Sigmoid colon (tissue), 7 donors: ENCODE measurements around the gene ITGB5. TPM values are rescaled to one million over a fixed set of nuclear protein-coding genes. Genes with fewer than 3 reads are reported as not detected.

ENCODE experiments used
- DNase-seq: peaks from one replicate; pipeline ENCODE4 v3.0.0-alpha.2; 2019
- H3K27ac ChIP-seq, 4 donors: fragments of 200-600 bp; sonication (generic); one replicate each; pipeline ENCODE4 v1.5.1; 2016 to 2019; ENCODE audit warnings: mild to moderate bottlenecking in 1 of 4
- H3K27me3 ChIP-seq, 3 donors: fragments of 200-600 bp; sonication (generic); one replicate each; pipeline ENCODE4 v1.5.1; 2019; ENCODE audit warnings: mild to moderate bottlenecking in 1 of 3
- H3K36me3 ChIP-seq, 4 donors: fragments of 200-600 bp; sonication (generic); one replicate each; pipeline ENCODE4 v1.5.1; 2016 to 2019
- H3K4me1 ChIP-seq, 4 donors: fragments of 200-600 bp; sonication (generic); one replicate each; pipeline ENCODE4 v1.5.1; 2017 to 2019
- H3K4me3 ChIP-seq, 4 donors: fragments of 200-600 bp; sonication (generic); one replicate each; pipeline ENCODE4 v1.5.1; 2017 to 2019; ENCODE audit warnings: mild to moderate bottlenecking in 2 of 4, moderate library complexity in 1 of 4
- H3K9me3 ChIP-seq, 4 donors: fragments of 200-600 bp in 3 of 4; sonication (generic) in 3 of 4; one replicate each; pipeline versions ENCODE4 v1.5.1 to v1.6.1; 2013 to 2019
- CTCF ChIP-seq, 4 experiments: fragments of 450-650 bp in 3 of 4; fragments of 200-600 bp in 1 of 4; IDR thresholded peaks; one replicate each; pipeline ENCODE4 v1.5.1; 2016 to 2019; ENCODE audit warnings: antibody characterized with exemption in 4 of 4, mild to moderate bottlenecking in 3 of 4, moderate library complexity in 2 of 4
- EP300 ChIP-seq, 4 donors: sonication (generic); formaldehyde crosslinking; IDR thresholded peaks; one replicate each; pipeline ENCODE4 v1.6.1; 2017; ENCODE audit warnings: antibody characterized with exemption in 4 of 4
- POLR2A ChIP-seq, 2 donors: fragments of 450-650 bp; IDR thresholded peaks; one replicate each; pipeline ENCODE4 v1.6.1; 2016; ENCODE audit warnings: antibody characterized with exemption in 2 of 2, mild to moderate bottlenecking in 2 of 2, moderate library complexity in 2 of 2
- POLR2AphosphoS5 ChIP-seq, 4 donors: sonication (generic); formaldehyde crosslinking; IDR thresholded peaks; one replicate each; pipeline ENCODE4 v1.6.1; 2017; ENCODE audit warnings: antibody characterized with exemption in 4 of 4
- WGBS, 2 donors: extraction: QIAGEN DNeasy Blood & Tissue Kit; methylation state at CpG; one replicate each; pipeline ENCODE4 v1.1.7; 2013; 5-methylcytosine and 5-hydroxymethylcytosine counted together
- intact Hi-C: fragments of 100-400 bp; cut with DNase I; formaldehyde crosslinking; loops from one replicate; pipeline ENCODE4 v1.15.1; 2023
- polyA plus RNA-seq, 3 donors: library from polyadenylated mRNA; stranded (reverse); fragments of 200-250 nt; gene quantifications; one replicate each; pipeline ENCODE4 v1.2.3, GENCODE V29; 2013
- total RNA-seq, 4 donors: library from RNA; depleted of rRNA; stranded (reverse); fragments of >200 nt; gene quantifications; one replicate each; pipeline ENCODE4 v1.1.0, GENCODE V29; 2016
- donor health status: healthy with polysubstance abuse.
- donor health status: Bipolar disorder and iron deficiency.
- donor health status: healthy.

The ITGB5 gene
- 100 to 1,000 TPM in 2 of 4 donors, 10 to 100 TPM in 2; 89.2 to 203 (median 125) TPM for total RNA-seq
- 10 to 100 TPM; 15.0 to 27.0 (median 22.7) TPM for polyA plus RNA-seq

- Histone ChIP-seq H3K4me3 (peak within 1 kb of the TSS; percentile 70 to 94 (median 86)), H3K27me3 (no peaks in the 10 kb centered on the region), H3K27ac (peak within 1 kb of the TSS; percentile 92 to 95 (median 93)), H3K4me1 (peaks cover 0 to 43% (median 33%) of the 10 kb centered on the region in 4 donors), H3K36me3 (no peaks in the 10 kb centered on the region), H3K9me3 (no peaks in the 10 kb centered on the region)
- intact Hi-C loops: loop anchor here (2.0 to 5.0 kb wide), 2 partner anchors 40 to 117 kb away; no protein-coding TSS in a partner anchor
- DNase-seq: peak; percentile 93
- 1 to 2% methylated on average over 78 of the region's 78 CpGs for WGBS, 2 donors
- TF ChIP-seq CTCF (IDR thresholded peaks at IDR 0.05): no peak
- TF ChIP-seq POLR2AphosphoS5 (IDR thresholded peaks at IDR 0.05): peak; percentile 57 to 81 (median 76)
- TF ChIP-seq POLR2A (IDR thresholded peaks at IDR 0.05): peak; percentile 52 to 65
- TF ChIP-seq EP300 (IDR thresholded peaks at IDR 0.05): no peak
Measured at GRCh38 chr3:124887177-124887931, at the start of gene ITGB5. ITGB5 (minus strand) TSS chr3:124887365; CDS start chr3:124887000, 365 bp downstream.

GRCh38 chr3:124935794-124936542 is 48.8 kb upstream of the ITGB5 start:
- no peaks in the 10 kb centered on the region for H3K4me1 ChIP-seq
- no peaks in the 10 kb centered on the region for H3K36me3 ChIP-seq
- no peak overlapping the region for H3K4me3 ChIP-seq
- intact Hi-C loops: no loop called here
- H3K27me3 ChIP-seq: no peaks in the 10 kb centered on the region
- no peak for DNase-seq
- H3K9me3 ChIP-seq: no peaks in the 10 kb centered on the region
- 13 to 65% methylated on average over 5 of the region's 5 CpGs for WGBS, 2 donors
- no peak overlapping the region for H3K27ac ChIP-seq
- TF ChIP-seq CTCF (IDR thresholded peaks at IDR 0.05): no peak
- TF ChIP-seq POLR2A (IDR thresholded peaks at IDR 0.05): no peak
- TF ChIP-seq POLR2AphosphoS5 (IDR thresholded peaks at IDR 0.05): no peak
- no peak for TF ChIP-seq EP300 (IDR thresholded peaks at IDR 0.05)

- H3K27me3 ChIP-seq: no peaks in the 10 kb centered on the region
- no peak overlapping the region for H3K27ac ChIP-seq
- no peaks in the 10 kb centered on the region for H3K36me3 ChIP-seq
- H3K9me3 ChIP-seq: no peaks in the 10 kb centered on the region
- intact Hi-C loops: no loop called here
- no peak for DNase-seq
- H3K4me3 ChIP-seq: no peak overlapping the region
- TF ChIP-seq POLR2A (IDR thresholded peaks at IDR 0.05) (no peak), EP300 (IDR thresholded peaks at IDR 0.05) (no peak), POLR2AphosphoS5 (IDR thresholded peaks at IDR 0.05) (no peak), CTCF (IDR thresholded peaks at IDR 0.05) (no peak)
- H3K4me1 ChIP-seq: no peaks in the 10 kb centered on the region
Measured at GRCh38 chr3:124935264-124935663, 48.1 kb upstream of the ITGB5 start.

- Histone ChIP-seq H3K4me3 (peak within 1 kb of the TSS in 1 of 4 donors; percentile 2), H3K27ac (no peak within 1 kb of the TSS)
- intact Hi-C loops: no loop called here
Measured at GRCh38 chr3:124934577-124934976, 47.4 kb upstream of the ITGB5 start, which contains the start of gene MUC13. MUC13 (minus strand) TSS chr3:124934751; CDS start chr3:124934712, 39 bp downstream.

More at GRCh38 chr3:124934577-124934976, 47.4 kb upstream of the ITGB5 start, which contains the start of gene MUC13:
- Histone ChIP-seq H3K27me3 (no peaks in the 10 kb centered on the region), H3K4me1 (no peaks in the 10 kb centered on the region), H3K9me3 (no peaks in the 10 kb centered on the region), H3K36me3 (no peaks in the 10 kb centered on the region)
- DNase-seq: no peak
- TF ChIP-seq CTCF (IDR thresholded peaks at IDR 0.05) (no peak), POLR2AphosphoS5 (IDR thresholded peaks at IDR 0.05) (peak in 1 of 4 donors; percentile 68), POLR2A (IDR thresholded peaks at IDR 0.05) (peak in 1 of 2 donors; percentile 69)
- WGBS, 2 donors: 19 to 72% methylated on average over 5 of the region's 5 CpGs
